Panc1 (cell line): ENCODE results near the gene SYN1. TPM values are rescaled to one million over a fixed set of nuclear protein-coding genes. Genes with fewer than 3 reads are reported as not detected.

Experiments
- microRNA-seq: library from miRNA; unstranded; fragments of <30 nt; microRNA quantifications from one replicate; pipeline ENCODE4 v1.1.0, GENCODE V29; 2020; ENCODE audit not compliant: unreplicated experiment
- total RNA-seq: library from RNA; stranded (reverse); gene quantifications from one replicate; pipeline ENCODE4 v1.2.1, GENCODE V29; 2021; ENCODE audit not compliant: unreplicated experiment

SYN1 gene
- total RNA-seq, 1 experiment from 2014 or later: 1.0 TPM

Small RNA genes within 50 kb of the gene (microRNA-seq; reads per million reads assigned to microRNA genes)
- not detected for gene MIR4769

Other genes starting within 250 kb of the SYN1 start
- gene ZNF157, start 249.3 kb downstream of the SYN1 start, total RNA-seq: not detected
- gene ZNF41, start 136.6 kb downstream of the SYN1 start, total RNA-seq: 8.0 TPM
- gene ARAF, start 58.7 kb downstream of the SYN1 start, total RNA-seq: 87.9 TPM
- gene TIMP1, start 37.4 kb downstream of the SYN1 start, total RNA-seq: 131 TPM
- 0.59 TPM for gene CFP, start 10.1 kb upstream of the SYN1 start, total RNA-seq
- 64.6 TPM for gene ELK1, start 30.7 kb upstream of the SYN1 start, total RNA-seq
- gene UXT, start 39.3 kb upstream of the SYN1 start, total RNA-seq: 129 TPM
- 10.7 TPM for gene ZNF81, start 217.0 kb upstream of the SYN1 start, total RNA-seq